ENCODE measurements around the gene NUCB2. TPM values are rescaled to one million over a fixed set of nuclear protein-coding genes. Genes with fewer than 3 reads are reported as not detected.
"Not testable (repeated sequence)": the region's sequence is repeated elsewhere in the genome, so short reads cannot be mapped to it uniquely, and the experiment has no call there.

The NUCB2 gene
- polyA plus RNA-seq (ENCODE audit: insufficient read length) = 41.3 TPM

DNA sequence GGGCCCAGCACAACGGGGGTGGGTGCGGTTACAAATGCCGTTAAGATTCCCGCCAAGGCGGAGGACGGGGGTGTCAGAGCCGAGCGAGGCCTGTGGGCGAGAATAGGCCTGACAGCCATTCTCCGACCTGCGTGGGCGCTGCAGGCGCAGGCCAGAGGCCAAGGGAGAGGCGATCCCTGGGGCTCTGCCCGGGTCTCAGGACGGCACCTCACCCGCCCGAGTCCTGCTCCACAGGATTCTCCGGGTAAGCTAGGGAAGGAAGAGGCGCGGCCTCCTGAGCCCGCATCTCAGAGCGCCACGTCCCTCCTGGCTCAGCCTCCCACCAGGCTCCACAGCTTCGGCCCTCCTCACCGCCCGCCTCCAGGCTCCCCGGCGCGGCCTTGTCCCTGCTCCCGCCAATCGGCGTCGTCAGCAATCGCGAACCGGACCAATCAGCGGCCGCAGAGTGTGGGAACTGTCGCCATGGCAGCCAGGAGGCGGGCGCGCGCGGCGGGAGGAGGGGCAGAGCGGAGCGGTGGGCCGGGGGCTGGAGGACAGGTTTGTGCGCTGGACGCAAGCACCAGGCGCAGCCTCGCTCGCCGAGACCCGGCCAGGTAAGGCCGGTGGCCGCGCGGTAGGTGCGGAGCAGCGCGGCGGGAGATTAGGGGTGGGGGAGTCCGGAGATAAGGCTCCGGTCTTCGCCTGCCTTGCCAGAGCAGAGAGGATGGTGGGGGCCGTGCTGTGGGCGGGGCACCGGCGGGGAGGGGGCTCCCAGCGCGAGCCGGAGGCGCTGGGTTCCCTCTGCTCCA lies at the start of gene NUCB2:
NUCB2 (plus strand) TSS at position 504 of the 788 bp plus-strand sequence. CDS start 18,585 bp downstream, outside the sequence.
- DNase-seq (ENCODE audit: low read depth) = peak; percentile 84

GRCh38 chr11:17228186-17228925 lies 48.2 kb upstream of the NUCB2 start:
- DNase-seq (ENCODE audit: low read depth) = not testable (repeated sequence)

DNA sequence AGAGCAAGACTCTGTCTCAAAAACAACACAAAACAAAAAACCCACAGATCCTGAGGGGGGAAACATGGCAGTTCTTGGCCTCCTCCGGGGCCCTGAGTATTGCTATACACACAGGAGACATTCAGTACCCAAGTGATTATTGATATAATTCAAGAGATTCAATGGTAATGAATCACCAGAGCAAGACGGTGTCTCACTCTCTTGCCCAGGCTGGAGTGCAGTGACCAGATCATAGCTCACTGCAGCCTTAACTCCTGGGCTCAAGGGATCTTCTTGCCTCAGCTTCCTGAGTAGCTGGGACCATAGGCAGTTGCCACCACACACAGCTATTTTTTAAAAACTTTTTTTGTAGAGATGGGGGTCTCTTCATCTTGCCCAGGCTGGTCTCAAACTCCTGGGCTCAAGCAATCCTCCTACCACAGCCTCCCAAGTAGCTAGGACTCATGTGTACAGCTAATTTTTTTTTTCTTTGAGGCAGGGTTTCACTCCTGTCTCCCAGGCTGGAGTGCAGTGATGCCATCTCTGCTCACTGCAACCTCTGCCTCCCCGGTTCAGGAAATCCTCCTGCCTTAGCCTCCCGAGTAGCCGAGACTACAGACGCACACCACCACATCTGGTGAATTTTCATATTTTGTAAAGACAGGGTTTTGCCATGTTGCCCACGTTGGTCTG lies 46.9 kb upstream of the NUCB2 start:
- no peak for DNase-seq (ENCODE audit: low read depth)

DNA sequence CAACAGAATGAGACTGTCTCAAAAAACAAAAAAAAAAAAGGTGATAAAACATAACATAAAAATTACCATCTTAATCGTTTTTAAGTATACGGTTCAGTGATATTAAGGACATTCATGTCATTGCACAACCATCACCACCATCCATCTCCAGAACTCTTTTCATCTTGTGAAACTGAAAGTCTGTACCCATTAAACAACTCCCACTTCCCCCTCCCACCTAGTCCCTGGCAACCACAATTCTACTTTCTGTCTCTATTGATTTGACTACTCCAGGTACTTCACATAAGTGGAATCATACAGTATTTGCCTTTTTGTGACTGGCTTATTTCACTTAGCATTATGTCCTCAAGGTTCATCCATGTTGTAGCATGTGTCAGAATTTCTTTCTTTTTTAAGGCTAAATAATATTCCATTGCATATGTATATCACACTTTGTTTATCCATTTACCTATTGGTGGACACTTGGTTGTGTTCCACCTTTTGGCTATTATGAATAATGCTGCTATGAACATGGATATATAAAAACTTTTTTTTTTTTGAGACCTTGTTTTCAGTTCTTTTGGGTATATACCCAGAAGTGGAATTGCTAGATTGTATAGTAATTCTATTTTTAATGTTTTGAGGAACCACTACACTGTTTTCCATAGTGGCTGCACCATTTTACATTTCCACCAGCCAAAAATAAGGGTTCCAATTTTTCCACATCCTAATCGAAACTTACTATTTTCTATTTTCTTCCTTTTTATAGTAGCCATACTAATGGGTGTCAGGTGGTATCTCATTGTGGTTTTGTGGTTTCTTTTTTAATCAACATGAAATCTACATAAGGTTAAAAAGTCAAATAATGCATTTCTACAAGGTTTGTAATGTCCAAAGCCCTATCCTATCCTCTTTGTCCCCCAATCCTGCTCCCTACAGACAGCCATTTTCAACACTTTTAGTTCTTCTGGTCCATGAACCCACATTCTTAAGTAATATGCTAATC lies 45.4 kb upstream of the NUCB2 start:
- no peak for DNase-seq (ENCODE audit: low read depth)

DNA sequence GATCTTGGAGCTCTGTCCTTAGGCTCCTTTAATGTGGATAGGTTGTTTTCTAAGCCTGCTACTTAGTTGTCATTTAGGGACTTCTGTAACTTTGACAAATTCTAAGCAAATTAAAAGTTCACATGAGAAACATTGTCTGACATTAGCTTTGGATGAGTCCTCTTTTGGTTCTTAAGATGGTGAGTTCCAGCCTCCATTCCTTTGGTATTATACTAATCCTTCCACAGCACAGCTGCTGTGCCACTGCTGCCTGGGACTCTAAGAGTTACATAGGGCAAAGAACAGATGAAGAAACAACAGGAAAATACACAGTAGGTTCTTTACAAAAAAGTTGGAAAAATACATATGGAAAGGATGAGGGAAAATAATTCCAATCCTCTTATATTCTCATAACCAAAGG lies 43.4 kb upstream of the NUCB2 start:
- DNase-seq (ENCODE audit: low read depth) = no peak

DNA sequence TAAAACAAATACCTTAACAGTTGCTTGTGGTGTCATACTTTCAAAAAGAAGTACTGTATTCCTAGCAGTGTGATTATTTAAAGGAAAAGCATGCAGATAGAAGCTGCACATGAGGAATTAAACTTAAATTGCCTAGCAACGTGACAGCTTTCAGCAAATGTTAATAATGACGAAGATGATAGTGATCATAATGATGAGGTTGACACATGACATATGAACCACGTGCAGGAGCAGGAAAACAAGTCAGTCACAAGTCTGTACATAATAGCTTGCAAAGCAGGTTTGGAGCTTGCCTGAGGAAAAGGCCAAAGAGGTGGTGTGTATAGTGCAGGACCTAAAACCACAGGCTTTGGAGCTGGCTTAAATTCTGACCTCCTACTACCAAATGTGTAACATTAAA lies 38.2 kb upstream of the NUCB2 start:
- no peak for DNase-seq (ENCODE audit: low read depth)

DNA sequence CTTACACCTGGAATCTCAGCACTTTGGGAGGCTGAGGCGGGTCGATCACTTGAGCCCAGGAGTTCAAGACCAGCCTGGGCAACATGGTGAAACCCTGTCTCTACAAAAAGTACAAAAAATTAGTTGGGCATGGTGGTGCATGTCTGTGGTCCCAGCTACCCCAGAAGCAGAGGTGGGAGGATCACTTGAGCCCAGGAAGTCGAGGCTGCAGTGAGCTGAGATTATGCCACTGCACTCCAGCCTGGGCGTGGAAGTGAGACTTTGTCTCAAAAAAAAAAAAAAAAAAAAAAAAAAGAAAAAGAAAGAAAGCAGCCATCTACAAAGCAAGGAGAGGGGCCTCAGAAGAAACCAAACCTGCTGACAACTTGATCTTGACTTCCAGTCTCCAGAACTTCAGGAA lies 36.6 kb upstream of the NUCB2 start:
- DNase-seq (ENCODE audit: low read depth) = not testable (repeated sequence)

GRCh38 chr11:17240780-17241179 lies 35.8 kb upstream of the NUCB2 start:
- no peak for DNase-seq (ENCODE audit: low read depth)

- not testable (repeated sequence) for DNase-seq (ENCODE audit: low read depth)
Measured at GRCh38 chr11:17242954-17243353, 33.6 kb upstream of the NUCB2 start.

GRCh38 chr11:17244046-17244445 lies 32.5 kb upstream of the NUCB2 start:
- DNase-seq (ENCODE audit: low read depth) = no peak

DNA sequence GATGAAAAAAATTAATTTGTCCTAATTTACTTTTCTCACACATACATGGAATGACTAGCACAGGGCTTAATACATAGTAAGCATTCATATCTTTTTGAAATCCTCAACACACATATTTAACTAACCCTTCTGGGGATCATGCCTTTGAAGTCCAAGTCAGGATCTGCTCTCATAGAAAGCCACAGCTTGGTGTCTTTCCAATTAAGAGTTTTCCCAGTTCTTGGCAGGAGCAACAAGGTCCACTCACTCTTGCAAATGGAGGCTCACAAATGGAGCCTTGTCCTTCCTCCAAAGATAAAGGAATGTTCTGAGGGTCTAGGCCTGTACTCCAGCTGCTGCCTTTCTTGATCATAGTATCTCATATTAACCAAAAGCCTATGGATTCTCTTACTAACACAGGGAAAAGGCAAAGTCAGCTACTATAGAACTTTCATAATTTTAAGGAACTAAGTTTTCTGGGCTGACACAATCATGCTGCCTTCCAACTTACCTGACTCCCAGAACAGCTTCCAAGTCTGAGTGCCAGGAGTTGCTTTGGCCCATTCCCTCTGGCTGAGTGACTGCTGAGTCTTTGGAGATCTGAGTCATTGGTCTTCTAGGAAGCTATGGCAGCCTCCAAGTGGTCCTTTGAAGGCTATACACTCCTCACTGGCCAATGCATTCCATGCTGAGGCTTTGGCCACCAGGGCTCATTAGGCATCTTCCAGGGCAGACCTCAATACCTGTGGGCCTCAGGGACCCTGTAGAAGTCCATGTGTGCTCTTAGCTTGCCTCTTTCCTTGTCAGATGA lies 25.8 kb upstream of the NUCB2 start:
- DNase-seq (ENCODE audit: low read depth) = no peak

GRCh38 chr11:17252704-17253103 lies 23.8 kb upstream of the NUCB2 start:
- DNase-seq (ENCODE audit: low read depth) = no peak

GRCh38 chr11:17256512-17256911 lies 20.0 kb upstream of the NUCB2 start:
- no peak for DNase-seq (ENCODE audit: low read depth)

GRCh38 chr11:17257196-17257595 lies 19.3 kb upstream of the NUCB2 start:
- no peak for DNase-seq (ENCODE audit: low read depth)

GRCh38 chr11:17258670-17259069 lies 17.9 kb upstream of the NUCB2 start:
- DNase-seq (ENCODE audit: low read depth) = no peak

DNA sequence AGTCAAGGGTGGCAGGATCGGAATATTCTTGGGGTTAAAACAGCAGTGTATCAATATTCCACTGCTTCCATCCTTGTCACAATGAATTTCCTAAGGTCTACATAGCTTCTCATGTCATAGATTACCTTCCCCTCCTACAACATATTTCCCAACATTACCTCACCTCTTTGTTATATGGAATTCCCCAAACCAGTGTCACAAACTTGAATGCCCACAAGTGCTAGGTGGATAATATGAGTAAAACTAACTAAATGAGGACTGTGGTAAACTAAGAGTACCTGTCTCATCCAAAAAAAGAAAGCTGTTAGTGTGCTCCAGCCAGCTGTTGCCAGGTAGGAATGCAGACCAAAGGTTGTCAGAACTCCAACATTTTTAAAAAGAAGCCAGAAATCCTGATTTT lies 17.0 kb upstream of the NUCB2 start:
- DNase-seq (ENCODE audit: low read depth) = no peak

GRCh38 chr11:17260020-17260419 lies 16.5 kb upstream of the NUCB2 start:
- no peak for DNase-seq (ENCODE audit: low read depth)

DNA sequence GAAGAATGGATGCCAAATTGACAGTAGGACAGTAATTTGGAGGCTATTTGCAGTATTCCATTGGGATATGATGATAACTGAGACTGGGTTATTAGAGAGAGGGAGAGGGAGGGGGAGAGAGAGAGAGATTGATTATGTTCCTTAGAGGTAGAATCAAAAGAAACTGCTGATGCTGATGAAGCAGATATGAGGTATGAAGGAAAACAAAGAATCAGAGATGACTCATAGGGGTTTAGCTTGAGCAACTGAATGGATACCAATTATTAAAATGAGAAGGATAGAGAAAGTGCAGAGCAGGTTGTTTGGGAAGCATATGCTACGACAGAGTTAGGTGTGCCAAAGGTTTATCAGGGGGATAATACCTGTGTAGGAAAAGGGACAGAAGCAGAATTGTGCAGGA lies 12.8 kb upstream of the NUCB2 start:
- DNase-seq (ENCODE audit: low read depth) = no peak

GRCh38 chr11:17266781-17267180 lies 9.8 kb upstream of the NUCB2 start:
- no peak for DNase-seq (ENCODE audit: low read depth)

- no peak for DNase-seq (ENCODE audit: low read depth)
Measured at GRCh38 chr11:17267576-17267975, 9.0 kb upstream of the NUCB2 start.
